HG02571 (cell line): ENCODE results near the gene IFNLR1.

Experiments used
- ATAC-seq: cut with Tn5 transposase; IDR thresholded peaks from one replicate; pipeline ENCODE4 v1.9.1; 2021; ENCODE audit warnings: mild to moderate bottlenecking, moderate library complexity; ENCODE audit not compliant: unreplicated experiment

IFNLR1 gene

GRCh38 chr1:24150234-24151174, 36.6 kb downstream of the IFNLR1 start:
- ATAC-seq, result no peak

DNA sequence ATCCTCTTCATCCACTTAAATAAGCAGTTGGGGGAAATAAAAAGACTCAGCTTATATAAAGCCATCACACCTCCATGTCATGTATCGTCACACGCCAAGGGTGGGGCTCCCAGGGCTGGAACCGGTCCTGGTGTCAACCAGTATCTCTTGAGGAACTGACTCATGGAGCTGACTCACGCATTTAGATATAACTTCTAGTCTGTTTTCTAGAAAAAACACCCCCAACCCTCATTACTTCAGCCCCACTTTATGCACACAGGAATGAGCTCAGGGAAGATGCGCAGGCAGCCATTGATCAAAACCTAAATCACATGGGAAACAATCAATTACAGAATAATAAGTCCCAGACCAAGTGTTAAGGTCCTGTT, 37.2 kb downstream of the IFNLR1 start:
- ATAC-seq, result no peak

DNA sequence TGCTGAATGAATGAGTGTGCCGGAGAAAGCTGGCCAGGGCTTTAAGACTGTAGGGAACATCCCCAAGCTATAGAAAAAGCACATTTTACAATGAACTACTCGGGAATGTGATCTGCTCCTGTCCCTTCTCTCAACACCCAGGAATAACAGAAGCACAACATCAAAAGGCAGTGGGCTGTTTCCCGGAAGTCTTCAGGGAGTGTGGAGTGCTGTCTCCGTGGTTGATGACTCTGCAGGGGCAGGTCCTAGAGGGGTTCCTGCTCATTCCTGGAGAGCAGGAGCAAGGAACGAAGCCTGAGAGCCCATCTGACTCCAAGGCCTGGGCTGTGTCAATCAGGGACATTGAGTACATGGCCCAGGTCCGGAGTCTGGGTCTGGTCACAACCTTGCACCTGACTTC, 39.3 kb downstream of the IFNLR1 start:
- no peak for ATAC-seq

GRCh38 chr1:24147194-24147593, 39.9 kb downstream of the IFNLR1 start:
- no peak for ATAC-seq

DNA sequence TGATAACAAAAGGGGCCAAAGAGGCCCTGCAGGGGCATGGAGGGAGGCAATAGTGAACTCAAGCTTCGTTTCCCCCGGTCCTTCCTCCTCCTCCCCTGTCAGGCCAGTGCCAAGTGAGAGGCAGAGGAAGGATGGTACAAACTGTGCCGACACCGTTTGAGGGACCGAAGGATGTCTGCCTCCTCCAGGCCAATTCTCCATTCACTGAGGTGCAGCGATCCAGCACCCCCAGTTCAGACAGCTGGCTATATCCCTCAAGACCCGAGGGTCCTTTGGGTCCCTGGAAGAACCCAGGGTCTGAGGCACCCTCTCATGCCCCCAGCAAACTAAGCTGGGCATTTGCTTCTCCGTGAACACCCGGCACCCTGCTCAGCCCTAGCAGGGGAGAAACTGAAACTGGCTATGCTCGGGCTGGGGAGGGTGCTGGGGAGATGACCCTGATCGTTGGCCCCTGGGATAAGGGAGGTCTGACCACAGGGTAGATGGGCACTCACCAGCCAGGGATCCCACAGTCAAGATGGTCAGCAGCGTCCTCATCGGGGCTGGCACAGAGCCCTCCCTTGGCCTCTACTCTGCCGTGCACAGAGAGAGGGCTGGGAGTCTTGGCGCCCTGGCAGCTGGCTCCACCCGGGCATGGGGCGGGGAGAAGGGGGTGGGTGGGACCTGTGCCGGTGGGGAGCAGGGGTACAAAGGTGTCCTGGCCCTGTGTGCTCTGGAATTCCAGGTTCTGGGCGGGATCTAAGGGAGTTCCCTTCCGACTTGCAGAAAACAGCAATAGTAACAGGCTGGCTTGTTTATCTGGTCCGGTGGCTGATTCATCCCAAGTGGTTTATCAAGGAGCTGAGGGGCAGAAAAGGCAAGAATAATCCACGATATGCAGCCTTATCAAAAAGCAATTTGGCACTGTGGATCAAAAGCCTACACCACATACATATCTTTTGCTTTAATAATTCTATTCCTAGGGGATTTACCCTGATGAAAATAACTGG, 44.2 kb downstream of the IFNLR1 start, which contains the start of gene IL22RA1:
IL22RA1 (minus strand) TSS at position 595 of the 989 bp plus-strand sequence; CDS start at position 537, 58 bp downstream.
- ATAC-seq, result no peak

DNA sequence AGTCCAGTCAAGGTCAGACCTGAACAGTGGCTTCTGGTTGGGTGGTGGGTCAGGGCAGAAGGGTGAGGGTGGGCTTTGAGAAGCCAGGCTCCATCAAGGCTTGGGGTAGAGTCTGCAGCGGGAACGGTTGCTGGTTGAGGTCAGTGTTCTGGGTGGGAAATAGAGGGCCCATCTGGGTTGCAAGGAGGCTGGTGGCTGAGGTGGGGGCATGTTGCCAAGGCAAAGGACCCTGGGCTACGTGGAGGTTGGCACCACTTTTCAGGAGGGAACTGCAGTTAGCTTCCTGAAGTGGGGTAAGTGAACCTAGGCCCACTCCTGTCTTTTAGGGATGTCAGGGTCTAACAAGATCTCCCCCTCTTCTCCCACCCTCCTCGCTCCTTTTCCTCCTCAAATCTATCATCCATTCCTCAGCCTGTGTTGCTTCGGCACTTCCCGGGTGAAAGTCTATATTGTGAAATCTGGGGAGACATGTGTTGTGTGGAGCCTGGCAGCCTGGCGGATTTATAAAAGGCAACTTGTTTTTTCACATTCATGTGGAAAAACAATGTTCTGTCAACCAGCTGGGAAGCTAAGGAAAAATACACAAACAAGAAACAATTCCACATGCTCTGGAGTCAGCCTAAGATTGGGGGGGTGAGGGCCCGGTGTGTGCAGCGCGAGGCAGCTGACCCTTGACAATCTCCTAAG, 45.6 kb downstream of the IFNLR1 start:
- ATAC-seq, result no peak

DNA sequence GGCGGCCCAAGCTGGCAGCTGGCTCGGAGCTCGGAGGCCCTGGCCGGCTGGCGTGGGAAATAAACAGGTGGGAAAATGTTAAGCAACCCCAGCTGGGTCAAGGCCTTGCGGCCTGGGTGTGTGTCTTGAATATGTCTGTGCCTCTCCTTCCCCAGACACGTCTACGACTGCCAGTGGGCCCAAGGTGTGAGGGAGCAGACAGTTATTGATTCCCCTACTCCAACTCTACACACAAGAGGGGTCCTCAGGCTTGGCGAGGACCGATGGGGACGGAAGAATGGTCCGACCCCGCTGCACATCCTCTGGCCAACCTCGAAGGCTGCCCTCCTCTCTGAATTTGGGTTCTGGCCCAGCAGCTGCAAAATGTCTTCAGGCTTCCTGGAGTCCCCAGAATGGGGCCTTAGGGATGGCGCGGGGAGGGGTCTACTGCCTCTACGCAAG, 46.3 kb downstream of the IFNLR1 start:
- no peak for ATAC-seq

- no peak for ATAC-seq
Observed at GRCh38 chr1:24139841-24140425, 47.2 kb downstream of the IFNLR1 start.

DNA sequence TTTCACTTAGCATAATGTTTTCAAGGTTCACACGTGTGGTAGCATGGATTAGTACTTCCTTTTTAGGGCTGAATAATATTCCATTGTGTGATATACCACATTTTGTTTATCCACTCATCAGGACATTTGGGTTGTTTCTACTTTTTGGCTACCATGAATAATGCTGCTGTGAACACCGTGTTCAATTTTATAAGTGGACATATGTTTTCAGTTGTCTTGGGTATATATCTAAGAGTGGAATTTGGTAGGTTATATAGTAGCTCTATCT, 47.9 kb downstream of the IFNLR1 start:
- ATAC-seq, result no peak

GRCh38 chr1:24138476-24139221, 48.4 kb downstream of the IFNLR1 start:
- ATAC-seq, result no peak

DNA sequence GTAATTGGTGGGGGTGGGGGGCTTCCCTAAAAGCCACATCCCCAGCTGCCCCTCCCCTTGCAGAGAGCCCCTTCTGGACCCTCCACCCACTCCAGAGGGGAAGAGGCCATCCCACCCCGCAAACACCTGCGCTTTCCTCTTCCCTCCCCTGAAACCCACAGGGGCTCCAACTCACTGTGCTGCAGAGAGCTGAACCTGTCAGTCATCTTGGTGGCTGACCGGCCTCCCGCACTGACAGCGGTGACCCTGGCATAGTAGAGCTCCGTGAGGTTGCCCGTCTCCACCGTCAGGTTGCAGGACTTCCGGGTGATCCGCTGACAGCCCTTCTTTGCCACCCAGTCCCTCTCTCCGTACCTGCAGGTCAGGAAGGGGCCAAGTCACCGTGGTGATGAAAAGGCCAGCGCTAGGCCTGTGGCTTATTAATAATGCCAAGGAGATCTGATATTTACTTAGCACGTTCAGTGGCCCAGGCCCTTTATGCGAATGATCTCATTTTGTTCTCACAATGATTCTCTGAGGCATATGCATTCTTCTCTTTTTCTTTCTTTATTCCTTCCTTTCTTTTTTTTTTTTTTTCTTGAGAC, 50.0 kb downstream of the IFNLR1 start:
- ATAC-seq, result no peak

DNA sequence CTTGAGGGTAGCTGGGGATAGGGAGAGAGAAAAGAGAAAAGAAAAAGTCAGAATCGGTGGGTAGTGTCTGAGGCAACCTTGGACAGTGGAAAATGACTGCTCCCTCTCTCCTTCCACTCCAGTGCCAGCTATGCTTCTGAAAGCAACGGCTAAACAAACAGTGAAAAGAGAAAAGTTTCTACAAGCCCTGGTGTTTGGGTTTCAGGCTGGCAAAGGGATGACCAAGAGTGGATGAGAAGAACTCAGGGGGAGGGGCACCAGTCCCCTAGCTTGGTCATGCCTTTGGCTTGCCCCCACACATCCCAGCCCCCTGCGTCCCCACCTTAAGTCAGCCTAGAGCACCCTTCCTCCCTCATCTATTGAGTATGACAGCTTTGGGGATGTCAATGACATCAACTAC, 52.7 kb downstream of the IFNLR1 start:
- ATAC-seq, result no peak

DNA sequence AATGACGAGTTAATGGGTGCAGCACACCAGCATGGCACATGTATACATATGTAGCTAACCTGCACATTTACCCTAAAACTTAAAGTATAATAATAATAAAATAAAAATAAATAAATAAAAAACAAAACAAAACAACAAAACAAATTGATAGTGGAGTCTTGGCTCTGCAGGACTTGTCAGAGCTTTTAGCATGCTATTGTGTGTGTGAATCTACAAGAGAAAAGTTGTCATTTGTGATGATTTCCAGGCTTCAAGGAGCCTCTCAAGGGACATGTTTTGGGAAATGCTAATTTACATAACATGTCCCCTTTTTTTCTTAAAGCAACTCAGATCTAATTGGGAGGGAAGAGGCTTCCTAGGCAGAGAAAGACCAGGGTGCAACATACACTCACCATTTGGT, 53.3 kb downstream of the IFNLR1 start:
- ATAC-seq, result no peak

DNA sequence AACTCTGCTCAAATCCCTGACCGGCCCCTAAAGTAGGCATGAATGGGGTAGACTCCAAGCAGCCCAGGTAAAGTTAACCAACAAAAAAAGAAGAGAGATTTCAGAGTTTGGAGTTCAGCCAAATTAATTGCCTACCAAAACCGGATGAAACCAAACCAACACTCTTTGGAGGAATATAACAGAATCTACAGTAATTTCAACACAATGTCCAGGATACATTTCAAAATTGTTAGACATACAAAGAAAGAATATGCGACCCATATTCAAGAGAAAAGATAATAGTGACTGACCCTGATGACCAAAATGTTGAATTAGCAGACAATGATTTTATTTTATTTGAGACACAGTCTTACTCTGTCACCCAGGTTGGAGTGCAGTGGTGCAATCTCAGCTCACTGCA, 56.7 kb downstream of the IFNLR1 start:
- no peak for ATAC-seq

- no peak for ATAC-seq
Observed at GRCh38 chr1:24127801-24128363, 59.2 kb downstream of the IFNLR1 start.

DNA sequence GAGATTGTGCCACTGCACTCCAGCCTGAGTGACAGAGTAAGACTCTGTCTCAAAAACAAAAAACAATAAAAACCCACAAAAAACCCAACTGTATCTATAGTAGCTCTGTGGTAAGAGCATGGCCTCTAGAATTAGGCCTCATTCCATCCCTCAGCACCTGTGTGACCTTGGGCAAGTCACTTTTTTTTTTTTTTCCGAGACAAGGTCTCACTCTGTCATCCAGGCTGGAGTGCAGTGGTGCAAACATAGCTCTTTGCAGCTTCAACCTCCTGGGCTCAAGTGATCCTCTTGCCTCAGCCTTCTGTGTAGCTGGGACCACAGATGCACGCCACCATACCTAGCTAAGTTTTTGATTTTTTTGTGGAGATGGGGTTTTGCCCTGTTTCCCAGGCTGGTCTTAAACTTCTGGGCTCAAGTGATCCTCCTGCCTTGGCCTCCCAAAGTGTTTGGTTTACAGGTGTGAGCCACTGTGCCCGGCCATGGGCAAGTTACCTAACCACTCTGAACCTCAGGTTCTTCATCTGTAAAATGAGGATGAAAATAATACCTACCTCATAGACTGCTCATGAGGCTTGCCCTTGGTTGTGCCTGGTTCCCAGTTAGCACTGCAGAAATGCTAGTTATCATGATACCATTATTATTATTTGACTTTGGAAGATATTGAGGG, 59.8 kb downstream of the IFNLR1 start:
- ATAC-seq, result no peak

- ATAC-seq, result no peak
Observed at GRCh38 chr1:24126672-24127023, 60.4 kb downstream of the IFNLR1 start.

GRCh38 chr1:24126018-24126671, 60.9 kb downstream of the IFNLR1 start:
- no peak for ATAC-seq
